ENCODE data around the gene SCP2.
"Not testable (repeated sequence)": the region's sequence is repeated elsewhere in the genome, so short reads cannot be mapped to it uniquely, and the experiment has no call there.

Gene SCP2

GRCh38 chr1:52976183-52977035 is 49.3 kb downstream of the SCP2 start:
- H3K36me3 ChIP-seq (ENCODE audit: insufficient read depth, low read length): peaks cover 7% of the 10 kb centered on the region

GRCh38 chr1:52978045-52978444 is 51.0 kb downstream of the SCP2 start:
- no peaks in the 10 kb centered on the region for H3K4me1 ChIP-seq (ENCODE audit: control insufficient read depth, insufficient read depth, low read length)
- H3K9me3 ChIP-seq (replicated peaks; ENCODE audit: low read length): no peaks in the 10 kb centered on the region
- no peak overlapping the region for H3K4me3 ChIP-seq (ENCODE audit: low read length)
- H3K27me3 ChIP-seq (ENCODE audit: control insufficient read depth, insufficient read depth, low read length): no peaks in the 10 kb centered on the region
- H3K9ac ChIP-seq (ENCODE audit: low read depth, low read length): no peak overlapping the region
- H3K36me3 ChIP-seq (ENCODE audit: insufficient read depth, low read length): peaks cover 7% of the 10 kb centered on the region
- no peak overlapping the region for H3K4me2 ChIP-seq (ENCODE audit: low read length)

More at GRCh38 chr1:52976183-52977035, 49.3 kb downstream of the SCP2 start:
- no peak overlapping the region for H3K4me3 ChIP-seq (ENCODE audit: low read length)
- no peak overlapping the region for H3K4me2 ChIP-seq (ENCODE audit: low read length)
- H3K9ac ChIP-seq (ENCODE audit: low read depth, low read length): no peak overlapping the region
- no peaks in the 10 kb centered on the region for H3K4me1 ChIP-seq (ENCODE audit: control insufficient read depth, insufficient read depth, low read length)
- no peaks in the 10 kb centered on the region for H3K27me3 ChIP-seq (ENCODE audit: control insufficient read depth, insufficient read depth, low read length)
- H3K9me3 ChIP-seq (replicated peaks; ENCODE audit: low read length): no peaks in the 10 kb centered on the region

- H3K36me3 ChIP-seq (ENCODE audit: insufficient read depth, low read length); H3K4me2 ChIP-seq (ENCODE audit: low read length); H3K4me1 ChIP-seq (ENCODE audit: control insufficient read depth, insufficient read depth, low read length); H3K4me3 ChIP-seq (ENCODE audit: low read length); H3K9ac ChIP-seq (ENCODE audit: low read depth, low read length); H3K9me3 ChIP-seq (replicated peaks; ENCODE audit: low read length); H3K27me3 ChIP-seq (ENCODE audit: control insufficient read depth, insufficient read depth, low read length): not testable (repeated sequence)
Observed at GRCh38 chr1:52992733-52993132, 65.7 kb downstream of the SCP2 start.

- no peak overlapping the region for H3K4me3 ChIP-seq (ENCODE audit: low read length)
- no peak overlapping the region for H3K4me2 ChIP-seq (ENCODE audit: low read length)
- no peaks in the 10 kb centered on the region for H3K4me1 ChIP-seq (ENCODE audit: control insufficient read depth, insufficient read depth, low read length)
- H3K36me3 ChIP-seq (ENCODE audit: insufficient read depth, low read length): no peaks in the 10 kb centered on the region
- H3K27me3 ChIP-seq (ENCODE audit: control insufficient read depth, insufficient read depth, low read length): no peaks in the 10 kb centered on the region
- no peak overlapping the region for H3K9ac ChIP-seq (ENCODE audit: low read depth, low read length)
- H3K9me3 ChIP-seq (replicated peaks; ENCODE audit: low read length): no peaks in the 10 kb centered on the region
Observed at GRCh38 chr1:52994656-52995055, 67.6 kb downstream of the SCP2 start.

GRCh38 chr1:52996653-52997052 is 69.6 kb downstream of the SCP2 start:
- no peak overlapping the region for H3K9ac ChIP-seq (ENCODE audit: low read depth, low read length)
- H3K27me3 ChIP-seq (ENCODE audit: control insufficient read depth, insufficient read depth, low read length): no peaks in the 10 kb centered on the region
- H3K36me3 ChIP-seq (ENCODE audit: insufficient read depth, low read length): no peaks in the 10 kb centered on the region
- no peaks in the 10 kb centered on the region for H3K4me1 ChIP-seq (ENCODE audit: control insufficient read depth, insufficient read depth, low read length)
- no peak overlapping the region for H3K4me2 ChIP-seq (ENCODE audit: low read length)
- no peaks in the 10 kb centered on the region for H3K9me3 ChIP-seq (replicated peaks; ENCODE audit: low read length)
- H3K4me3 ChIP-seq (ENCODE audit: low read length): no peak overlapping the region

GRCh38 chr1:53001128-53001527 is 74.1 kb downstream of the SCP2 start:
- no peaks in the 10 kb centered on the region for H3K36me3 ChIP-seq (ENCODE audit: insufficient read depth, low read length)
- H3K4me1 ChIP-seq (ENCODE audit: control insufficient read depth, insufficient read depth, low read length): no peaks in the 10 kb centered on the region
- H3K4me2 ChIP-seq (ENCODE audit: low read length): no peak overlapping the region
- H3K4me3 ChIP-seq (ENCODE audit: low read length): no peak overlapping the region
- H3K9me3 ChIP-seq (replicated peaks; ENCODE audit: low read length): no peaks in the 10 kb centered on the region
- no peaks in the 10 kb centered on the region for H3K27me3 ChIP-seq (ENCODE audit: control insufficient read depth, insufficient read depth, low read length)
- no peak overlapping the region for H3K9ac ChIP-seq (ENCODE audit: low read depth, low read length)

GRCh38 chr1:53006612-53007011 is 79.5 kb downstream of the SCP2 start:
- H3K4me2 ChIP-seq (ENCODE audit: low read length); H3K9ac ChIP-seq (ENCODE audit: low read depth, low read length); H3K4me1 ChIP-seq (ENCODE audit: control insufficient read depth, insufficient read depth, low read length); H3K9me3 ChIP-seq (replicated peaks; ENCODE audit: low read length); H3K4me3 ChIP-seq (ENCODE audit: low read length); H3K36me3 ChIP-seq (ENCODE audit: insufficient read depth, low read length); H3K27me3 ChIP-seq (ENCODE audit: control insufficient read depth, insufficient read depth, low read length): not testable (repeated sequence)

- H3K9ac ChIP-seq (ENCODE audit: low read depth, low read length); H3K27me3 ChIP-seq (ENCODE audit: control insufficient read depth, insufficient read depth, low read length); H3K4me2 ChIP-seq (ENCODE audit: low read length); H3K36me3 ChIP-seq (ENCODE audit: insufficient read depth, low read length); H3K4me3 ChIP-seq (ENCODE audit: low read length); H3K9me3 ChIP-seq (replicated peaks; ENCODE audit: low read length); H3K4me1 ChIP-seq (ENCODE audit: control insufficient read depth, insufficient read depth, low read length): not testable (repeated sequence)
Observed at GRCh38 chr1:53010247-53010646, 83.2 kb downstream of the SCP2 start.

- Histone ChIP-seq H3K9me3 (replicated peaks; ENCODE audit: low read length) (no peaks in the 10 kb centered on the region), H3K4me2 (ENCODE audit: low read length) (no peak overlapping the region), H3K27me3 (ENCODE audit: control insufficient read depth, insufficient read depth, low read length) (no peaks in the 10 kb centered on the region), H3K4me3 (ENCODE audit: low read length) (no peak overlapping the region), H3K4me1 (ENCODE audit: control insufficient read depth, insufficient read depth, low read length) (peaks cover 6% of the 10 kb centered on the region), H3K9ac (ENCODE audit: low read depth, low read length) (no peak overlapping the region), H3K36me3 (ENCODE audit: insufficient read depth, low read length) (no peaks in the 10 kb centered on the region)
Observed at GRCh38 chr1:53011175-53011574, 84.1 kb downstream of the SCP2 start.

- peak overlapping the region; percentile 80 for H3K4me3 ChIP-seq (ENCODE audit: low read length)
- H3K27me3 ChIP-seq (ENCODE audit: control insufficient read depth, insufficient read depth, low read length): no peaks in the 10 kb centered on the region
- peak overlapping the region; percentile 85 for H3K9ac ChIP-seq (ENCODE audit: low read depth, low read length)
Observed at GRCh38 chr1:53014791-53015507, 87.9 kb downstream of the SCP2 start.

GRCh38 chr1:53015508-53015860 is 88.4 kb downstream of the SCP2 start:
- H3K36me3 ChIP-seq (ENCODE audit: insufficient read depth, low read length): peaks cover 3% of the 10 kb centered on the region
- peaks cover 11% of the 10 kb centered on the region for H3K4me1 ChIP-seq (ENCODE audit: control insufficient read depth, insufficient read depth, low read length)
- no peaks in the 10 kb centered on the region for H3K27me3 ChIP-seq (ENCODE audit: control insufficient read depth, insufficient read depth, low read length)
- peak overlapping the region; percentile 95 for H3K4me2 ChIP-seq (ENCODE audit: low read length)
- peak overlapping the region; percentile 85 for H3K9ac ChIP-seq (ENCODE audit: low read depth, low read length)
- H3K9me3 ChIP-seq (replicated peaks; ENCODE audit: low read length): no peaks in the 10 kb centered on the region
- peak overlapping the region; percentile 80 for H3K4me3 ChIP-seq (ENCODE audit: low read length)

More at GRCh38 chr1:53014791-53015507, 87.9 kb downstream of the SCP2 start:
- Histone ChIP-seq H3K36me3 (ENCODE audit: insufficient read depth, low read length) (peaks cover 3% of the 10 kb centered on the region), H3K4me1 (ENCODE audit: control insufficient read depth, insufficient read depth, low read length) (peaks cover 11% of the 10 kb centered on the region), H3K4me2 (ENCODE audit: low read length) (peak overlapping the region; percentile 95), H3K9me3 (replicated peaks; ENCODE audit: low read length) (no peaks in the 10 kb centered on the region)

- no peak overlapping the region for H3K4me3 ChIP-seq (ENCODE audit: low read length)
- H3K4me2 ChIP-seq (ENCODE audit: low read length): peak overlapping the region; percentile 95
- H3K9me3 ChIP-seq (replicated peaks; ENCODE audit: low read length): no peaks in the 10 kb centered on the region
- H3K36me3 ChIP-seq (ENCODE audit: insufficient read depth, low read length): peaks cover 3% of the 10 kb centered on the region
- H3K27me3 ChIP-seq (ENCODE audit: control insufficient read depth, insufficient read depth, low read length): no peaks in the 10 kb centered on the region
- no peak overlapping the region for H3K9ac ChIP-seq (ENCODE audit: low read depth, low read length)
- peaks cover 11% of the 10 kb centered on the region for H3K4me1 ChIP-seq (ENCODE audit: control insufficient read depth, insufficient read depth, low read length)
Observed at GRCh38 chr1:53016705-53017104, 89.6 kb downstream of the SCP2 start.

Data from skeletal muscle satellite cell (primary cell).